Psoas muscle (tissue), 8 donors: Measurements from ENCODE around the gene NCAPG2. TPM values are rescaled to one million over a fixed set of nuclear protein-coding genes. Genes with fewer than 3 reads are reported as not detected.

Experiments
- ATAC-seq, 4 donors: fragments of 200-7000 bp; cut with Tn5 transposase; one replicate each; pipeline ENCODE4 v1.9.1; 2020; ENCODE audit warnings: moderate library complexity in 3 of 4, mild to moderate bottlenecking in 2 of 4
- DNase-seq, 2 donors: peaks; one replicate each; pipeline ENCODE4 v3.0.0-alpha.2; 2020
- H3K27ac ChIP-seq: fragments of 200-600 bp; one replicate; pipeline ENCODE4 v1.8.0; 2022
- H3K27me3 ChIP-seq, 3 donors: fragments of 200-600 bp in 1 of 3; one replicate each; pipeline versions ENCODE4 v1.6.1 to v1.8.0; 2013 to 2022; ENCODE audit warnings: low read length in 2 of 3, mild to moderate bottlenecking in 2 of 3, moderate library complexity in 1 of 3; ENCODE audit not compliant: insufficient read depth in 3 of 3
- H3K36me3 ChIP-seq, 2 donors: fragments of 200-600 bp in 1 of 2; one replicate each; pipeline versions ENCODE4 v1.6.1 to v1.8.0; 2013 to 2022; ENCODE audit warnings: low read depth in 1 of 2, mild to moderate bottlenecking in 1 of 2, moderate library complexity in 1 of 2; ENCODE audit not compliant: insufficient read depth in 1 of 2
- H3K4me1 ChIP-seq: fragments of 200-600 bp; one replicate; pipeline ENCODE4 v1.8.0; 2022
- H3K4me3 ChIP-seq: fragments of 200-600 bp; one replicate; pipeline ENCODE4 v1.8.0; 2022; ENCODE audit warnings: mild to moderate bottlenecking
- H3K9me3 ChIP-seq: fragments of 200-600 bp; one replicate; pipeline ENCODE4 v1.8.0; 2022
- CTCF ChIP-seq: fragments of 200-600 bp; IDR thresholded peaks from one replicate; pipeline ENCODE4 v1.8.0; 2022; ENCODE audit warnings: antibody characterized with exemption
- WGBS, 3 donors: extraction: QIAGEN DNeasy Blood & Tissue Kit; methylation state at CpG; one replicate each; pipeline versions ENCODE4 v1.1.6 to v1.1.7; 2013; 5-methylcytosine and 5-hydroxymethylcytosine counted together
- intact Hi-C, 2 donors: fragments of 100-400 bp; cut with DNase I; formaldehyde crosslinking; loops; one replicate each; pipeline versions ENCODE4 v1.11.0 to v1.14.2; 2022
- polyA plus RNA-seq, 3 donors: library from polyadenylated mRNA; stranded (reverse); fragments of 200-250 nt; gene quantifications; one replicate each; pipeline ENCODE4 v1.2.3, GENCODE V29; 2013
- total RNA-seq, 4 donors: library from RNA; stranded (reverse); fragmentation: NEBNext Ultra II Directional in 2 of 4; extraction: Animal tissue kit (Norgen Biotek cat#: 25700) in 2 of 4; gene quantifications; one replicate each; pipeline versions ENCODE4 v1.2.1 to v1.2.4, GENCODE V29; 2021 to 2023
- donor health status: healthy with polysubstance abuse.
- donor health status: DM: no; HTN: no; CAD: no; lungs with moderate emphysema.
- donor health status: Bipolar disorder and iron deficiency.
- donor health status: healthy.
- donor health status: DM: yes; HTN: yes; CAD: no.
- donor health status: DM: no; HTN: no; CAD: no.
- donor health status: DM: no; HTN: no; CAD: no.
- donor health status: DM: yes; HTN: yes; CAD: no.

NCAPG2 gene
- total and polyA plus RNA-seq, 7 donors, result 1.9 to 3.8 (median 2.8) TPM

GRCh38 chr7:158737064-158737695, 32.6 kb upstream of the NCAPG2 start:
- H3K4me3 ChIP-seq, result no peak overlapping the region
- intact Hi-C loops, result no loop called here
- no peak for TF ChIP-seq CTCF
- no peaks in the 10 kb centered on the region for H3K27me3 ChIP-seq
- no peaks in the 10 kb centered on the region for H3K9me3 ChIP-seq
- DNase-seq, result no peak
- no peaks in the 10 kb centered on the region for H3K4me1 ChIP-seq
- H3K36me3 ChIP-seq, result peaks cover 12 to 99% of the 10 kb centered on the region in 2 donors
- no peak overlapping the region for H3K27ac ChIP-seq
- WGBS, 3 donors, result 89 to 91% (median 91%) methylated on average over 19 of the region's 19 CpGs
- ATAC-seq, result no peak

GRCh38 chr7:158735935-158736334, 31.3 kb upstream of the NCAPG2 start:
- no peak for TF ChIP-seq CTCF
- intact Hi-C loops, result no loop called here
- Histone ChIP-seq H3K4me3 (no peak overlapping the region), H3K27me3 (no peaks in the 10 kb centered on the region), H3K36me3 (peaks cover 12 to 99% of the 10 kb centered on the region in 2 donors), H3K9me3 (no peaks in the 10 kb centered on the region), H3K27ac (no peak overlapping the region), H3K4me1 (no peaks in the 10 kb centered on the region)
- DNase-seq (no peak), ATAC-seq (no peak)
- WGBS, 3 donors, result 94 to 95% (median 95%) methylated on average over 12 of the region's 12 CpGs

GRCh38 chr7:158734861-158735260, 30.3 kb upstream of the NCAPG2 start:
- DNase-seq (no peak), ATAC-seq (peak in 1 of 4 donors; percentile 22)
- H3K4me1 ChIP-seq, result no peaks in the 10 kb centered on the region
- no peak overlapping the region for H3K4me3 ChIP-seq
- H3K9me3 ChIP-seq, result no peaks in the 10 kb centered on the region
- H3K36me3 ChIP-seq, result peaks cover 9 to 99% of the 10 kb centered on the region in 2 donors
- intact Hi-C loops, result no loop called here
- no peaks in the 10 kb centered on the region for H3K27me3 ChIP-seq
- no peak overlapping the region for H3K27ac ChIP-seq
- 89 to 91% (median 90%) methylated on average over 6 of the region's 6 CpGs for WGBS, 3 donors
- no peak for TF ChIP-seq CTCF

GRCh38 chr7:158733775-158734494, 29.3 kb upstream of the NCAPG2 start:
- 96 to 98% (median 97%) methylated on average over 19 of the region's 19 CpGs for WGBS, 3 donors
- DNase-seq (no peak), ATAC-seq (no peak)
- intact Hi-C loops, result no loop called here
- TF ChIP-seq CTCF, result no peak
- Histone ChIP-seq H3K4me1 (no peaks in the 10 kb centered on the region), H3K27me3 (no peaks in the 10 kb centered on the region), H3K27ac (no peak overlapping the region), H3K4me3 (no peak overlapping the region), H3K9me3 (no peaks in the 10 kb centered on the region), H3K36me3 (peaks cover 8 to 92% of the 10 kb centered on the region in 2 donors)
